ENCODE data around the gene AHRR.
"Not testable (repeated sequence)": the region's sequence is repeated elsewhere in the genome, so short reads cannot be mapped to it uniquely, and the experiment has no call there.

AHRR gene

GRCh38 chr5:321230-321725 is at the start of gene AHRR:
Gene AHRR (plus strand): TSS chr5:321714. CDS start chr5:343903, 22,189 bp downstream.
- peak; percentile 85 for DNase-seq

- not testable (repeated sequence) for DNase-seq
Measured at GRCh38 chr5:271828-272167, 49.7 kb upstream of the AHRR start.

GRCh38 chr5:273091-273490 is 48.4 kb upstream of the AHRR start:
- peak; percentile 36 for DNase-seq

GRCh38 chr5:273491-273890 is 48.0 kb upstream of the AHRR start:
- peak; percentile 38 for DNase-seq

GRCh38 chr5:274346-274745 is 47.2 kb upstream of the AHRR start:
- DNase-seq = peak; percentile 22

- no peak for DNase-seq
Measured at GRCh38 chr5:278646-279045, 42.9 kb upstream of the AHRR start.

- not testable (repeated sequence) for DNase-seq
Measured at GRCh38 chr5:279051-279665, 42.4 kb upstream of the AHRR start.

- DNase-seq = no peak
Measured at GRCh38 chr5:285991-286557, 35.4 kb upstream of the AHRR start.

- not testable (repeated sequence) for DNase-seq
Measured at GRCh38 chr5:290200-290599, 31.3 kb upstream of the AHRR start.

- not testable (repeated sequence) for DNase-seq
Measured at GRCh38 chr5:291345-291744, 30.2 kb upstream of the AHRR start.

- DNase-seq = not testable (repeated sequence)
Measured at GRCh38 chr5:294788-295187, 26.7 kb upstream of the AHRR start.

GRCh38 chr5:296207-296606 is 25.3 kb upstream of the AHRR start:
- DNase-seq = not testable (repeated sequence)

GRCh38 chr5:296954-297353 is 24.6 kb upstream of the AHRR start:
- not testable (repeated sequence) for DNase-seq

- DNase-seq = not testable (repeated sequence)
Measured at GRCh38 chr5:297448-297847, 24.1 kb upstream of the AHRR start.

- DNase-seq = not testable (repeated sequence)
Measured at GRCh38 chr5:297991-298736, 23.4 kb upstream of the AHRR start.

GRCh38 chr5:298737-299125 is 22.8 kb upstream of the AHRR start:
- DNase-seq = no peak

GRCh38 chr5:299921-300320 is 21.6 kb upstream of the AHRR start:
- not testable (repeated sequence) for DNase-seq

- DNase-seq = not testable (repeated sequence)
Measured at GRCh38 chr5:300691-301435, 20.7 kb upstream of the AHRR start.

- DNase-seq = not testable (repeated sequence)
Measured at GRCh38 chr5:302416-302815, 19.1 kb upstream of the AHRR start.

- no peak for DNase-seq
Measured at GRCh38 chr5:302966-303365, 18.5 kb upstream of the AHRR start.

GRCh38 chr5:303741-304140 is 17.8 kb upstream of the AHRR start:
- DNase-seq = not testable (repeated sequence)

- DNase-seq = no peak
Measured at GRCh38 chr5:305050-305449, 16.5 kb upstream of the AHRR start.

- DNase-seq = no peak
Measured at GRCh38 chr5:305459-305858, 16.1 kb upstream of the AHRR start.
